Activated CD4-positive, alpha-beta T cell treated with anti-CD3 and anti-CD28 coated beads, Interleukin-2, amount 50 U/mL, for 24 hours (primary cell): ENCODE results near the gene SP2.

Experiments used
- DNase-seq, 2 donors: peaks; one replicate each; pipeline ENCODE4 v3.0.0-alpha.2; 2020; ENCODE audit warnings: low read depth in 1 of 2, low spot score in 1 of 2

Gene SP2

GRCh38 chr17:47970725-47971499 is 74.9 kb downstream of the SP2 start, which contains the start of gene CDK5RAP3:
CDK5RAP3 (plus strand) TSS chr17:47971113; CDS start chr17:47971147, 34 bp downstream.
- DNase-seq, result peak; percentile 97 to 99

- DNase-seq, result no peak
Measured at GRCh38 chr17:47973541-47973940, 77.5 kb downstream of the SP2 start.

GRCh38 chr17:47975189-47975822 is 79.3 kb downstream of the SP2 start:
- DNase-seq, result no peak

- no peak for DNase-seq
Measured at GRCh38 chr17:47975823-47976205, 79.8 kb downstream of the SP2 start.

GRCh38 chr17:47978324-47978723 is 82.3 kb downstream of the SP2 start:
- peak in 1 of 2 donors; percentile 18 for DNase-seq
